CD4-positive, alpha-beta T cell treated with Interleukin-17A for 1 hour (primary cell): ENCODE measurements around the gene PHYHIPL.

Experiments used
- DNase-seq: peaks from one replicate; pipeline ENCODE4 v3.0.0-alpha.2; 2020

Gene PHYHIPL

GRCh38 chr10:59258890-59259289, 82.4 kb downstream of the PHYHIPL start:
- no peak for DNase-seq

- no peak for DNase-seq
These were observed 88.7 kb downstream of the PHYHIPL start for GRCh38 chr10:59265141-59265540.

GRCh38 chr10:59266321-59266720, 89.9 kb downstream of the PHYHIPL start:
- DNase-seq: no peak

- no peak for DNase-seq
These were observed 92.0 kb downstream of the PHYHIPL start for GRCh38 chr10:59268460-59268859.

- no peak for DNase-seq
These were observed 93.2 kb downstream of the PHYHIPL start for GRCh38 chr10:59269651-59270050.

GRCh38 chr10:59270492-59270891, 94.0 kb downstream of the PHYHIPL start:
- DNase-seq: no peak

- DNase-seq: no peak
These were observed 94.7 kb downstream of the PHYHIPL start for GRCh38 chr10:59271160-59271559.

GRCh38 chr10:59272061-59272460, 95.6 kb downstream of the PHYHIPL start:
- no peak for DNase-seq

GRCh38 chr10:59273445-59273844, 97.0 kb downstream of the PHYHIPL start:
- DNase-seq: no peak

- no peak for DNase-seq
These were observed 99.7 kb downstream of the PHYHIPL start for GRCh38 chr10:59276133-59276532.

GRCh38 chr10:59276919-59277318, 100.5 kb downstream of the PHYHIPL start:
- DNase-seq: no peak

- DNase-seq: no peak
These were observed 103.0 kb downstream of the PHYHIPL start for GRCh38 chr10:59279476-59279875.

GRCh38 chr10:59279991-59280505, 103.6 kb downstream of the PHYHIPL start:
- DNase-seq: no peak

- DNase-seq: no peak
These were observed 105.4 kb downstream of the PHYHIPL start for GRCh38 chr10:59281861-59282260.

- DNase-seq: no peak
These were observed 107.1 kb downstream of the PHYHIPL start for GRCh38 chr10:59283456-59284091.

- DNase-seq: no peak
These were observed 107.9 kb downstream of the PHYHIPL start for GRCh38 chr10:59284118-59284975.

- DNase-seq: no peak
These were observed 108.6 kb downstream of the PHYHIPL start for GRCh38 chr10:59285073-59285472.

- DNase-seq: no peak
These were observed 109.4 kb downstream of the PHYHIPL start for GRCh38 chr10:59285848-59286247.

GRCh38 chr10:59287587-59288255, 111.3 kb downstream of the PHYHIPL start:
- no peak for DNase-seq

GRCh38 chr10:59289853-59290252, 113.4 kb downstream of the PHYHIPL start:
- DNase-seq: no peak

- no peak for DNase-seq
These were observed 114.0 kb downstream of the PHYHIPL start for GRCh38 chr10:59290448-59290847.
